Ishikawa (cell line): ENCODE results near the gene TASP1.

Experiments
- CREB1 ChIP-seq: IDR thresholded peaks from 2 replicates; pipeline ENCODE4 v1.6.1; 2012; ENCODE audit warnings: low read depth
- EGR1 ChIP-seq: IDR thresholded peaks from 2 replicates; pipeline ENCODE4 v1.6.1; 2012
- EP300 ChIP-seq: IDR thresholded peaks from 2 replicates; pipeline ENCODE4 v1.6.1; 2012; ENCODE audit warnings: borderline replicate concordance
- FOXM1 ChIP-seq: IDR thresholded peaks from 2 replicates; pipeline ENCODE4 v1.6.1; 2012; ENCODE audit warnings: low read depth, borderline replicate concordance
- NFIC ChIP-seq: IDR thresholded peaks from 2 replicates; pipeline ENCODE4 v1.6.1; 2012
- RAD21 ChIP-seq: IDR thresholded peaks from 2 replicates; pipeline ENCODE4 v1.6.1; 2012; ENCODE audit warnings: low read depth
- TAF1 ChIP-seq: IDR thresholded peaks from 2 replicates; pipeline ENCODE4 v1.6.1; 2012; ENCODE audit warnings: low read depth, mild to moderate bottlenecking
- TEAD4 ChIP-seq: IDR thresholded peaks from 2 replicates; pipeline ENCODE4 v1.6.1; 2012
- TF ChIP-seq, protein P1 (sequence below): IDR thresholded peaks from 2 replicates; pipeline ENCODE4 v1.6.1; 2012

DNA sequence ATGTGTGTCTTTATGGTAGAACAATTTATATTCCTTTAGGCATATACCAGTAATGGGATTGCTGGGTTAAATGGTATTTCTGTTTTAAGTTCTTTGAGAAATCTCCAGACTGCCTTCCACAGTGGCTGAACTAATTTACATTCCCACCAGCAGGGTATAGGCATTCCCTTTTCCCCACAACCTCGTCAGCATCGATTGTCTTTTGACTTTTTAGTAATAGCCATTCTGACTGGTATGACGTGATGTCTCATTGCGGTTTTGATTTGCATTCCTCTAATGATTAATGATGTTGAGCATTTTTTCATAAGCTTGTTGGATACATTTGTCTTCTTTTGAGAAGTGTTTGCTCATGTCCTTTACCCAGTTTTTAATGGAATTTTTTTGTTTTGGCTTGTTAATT is 5.3 kb upstream of the TASP1 start:
- TF ChIP-seq, protein P1, sequence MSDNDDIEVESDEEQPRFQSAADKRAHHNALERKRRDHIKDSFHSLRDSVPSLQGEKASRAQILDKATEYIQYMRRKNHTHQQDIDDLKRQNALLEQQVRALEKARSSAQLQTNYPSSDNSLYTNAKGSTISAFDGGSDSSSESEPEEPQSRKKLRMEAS: no peak
- TF ChIP-seq CREB1 (no peak), FOXM1 (no peak), RAD21 (no peak), EP300 (no peak), EGR1 (no peak), TAF1 (no peak), NFIC (no peak), TEAD4 (no peak)
